ENCODE data around the gene KIF1C.
A peak's percentile ranks its signal among the peaks of the same experiment; 100 is the strongest.

The KIF1C gene

GRCh38 chr17:4969047-4969550 is 28.7 kb upstream of the KIF1C start:
- DNase-seq (ENCODE audit: low read depth) = peak; percentile 95

- DNase-seq (ENCODE audit: low read depth) = peak; percentile 47
Observed at GRCh38 chr17:4969551-4970173, 28.1 kb upstream of the KIF1C start.

- no peak for DNase-seq (ENCODE audit: low read depth)
Observed at GRCh38 chr17:4970273-4970672, 27.5 kb upstream of the KIF1C start.

- no peak for DNase-seq (ENCODE audit: low read depth)
Observed at GRCh38 chr17:4971826-4972225, 25.9 kb upstream of the KIF1C start.

DNA sequence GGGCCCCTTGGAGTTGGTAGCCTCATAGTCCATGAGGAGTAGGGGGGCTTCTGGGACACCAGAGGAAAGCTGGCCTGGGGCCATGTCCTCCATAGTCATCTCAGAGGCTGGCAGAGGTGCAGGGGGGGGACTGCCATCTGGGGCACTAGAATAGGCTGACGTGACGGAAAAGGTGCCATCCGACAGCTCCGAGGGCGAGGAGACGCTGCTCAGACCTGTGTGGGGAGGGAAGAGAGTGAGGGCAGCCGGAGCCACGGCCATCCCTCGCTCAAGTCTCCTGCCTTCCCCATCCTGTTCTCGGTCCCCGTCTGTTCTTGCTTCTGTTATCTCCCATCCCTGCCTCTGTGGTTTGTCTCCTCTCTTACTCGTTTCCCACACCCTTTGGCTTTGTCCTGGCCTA is 25.4 kb upstream of the KIF1C start:
- no peak for DNase-seq (ENCODE audit: low read depth)

GRCh38 chr17:4972752-4973151 is 25.0 kb upstream of the KIF1C start:
- no peak for DNase-seq (ENCODE audit: low read depth)

DNA sequence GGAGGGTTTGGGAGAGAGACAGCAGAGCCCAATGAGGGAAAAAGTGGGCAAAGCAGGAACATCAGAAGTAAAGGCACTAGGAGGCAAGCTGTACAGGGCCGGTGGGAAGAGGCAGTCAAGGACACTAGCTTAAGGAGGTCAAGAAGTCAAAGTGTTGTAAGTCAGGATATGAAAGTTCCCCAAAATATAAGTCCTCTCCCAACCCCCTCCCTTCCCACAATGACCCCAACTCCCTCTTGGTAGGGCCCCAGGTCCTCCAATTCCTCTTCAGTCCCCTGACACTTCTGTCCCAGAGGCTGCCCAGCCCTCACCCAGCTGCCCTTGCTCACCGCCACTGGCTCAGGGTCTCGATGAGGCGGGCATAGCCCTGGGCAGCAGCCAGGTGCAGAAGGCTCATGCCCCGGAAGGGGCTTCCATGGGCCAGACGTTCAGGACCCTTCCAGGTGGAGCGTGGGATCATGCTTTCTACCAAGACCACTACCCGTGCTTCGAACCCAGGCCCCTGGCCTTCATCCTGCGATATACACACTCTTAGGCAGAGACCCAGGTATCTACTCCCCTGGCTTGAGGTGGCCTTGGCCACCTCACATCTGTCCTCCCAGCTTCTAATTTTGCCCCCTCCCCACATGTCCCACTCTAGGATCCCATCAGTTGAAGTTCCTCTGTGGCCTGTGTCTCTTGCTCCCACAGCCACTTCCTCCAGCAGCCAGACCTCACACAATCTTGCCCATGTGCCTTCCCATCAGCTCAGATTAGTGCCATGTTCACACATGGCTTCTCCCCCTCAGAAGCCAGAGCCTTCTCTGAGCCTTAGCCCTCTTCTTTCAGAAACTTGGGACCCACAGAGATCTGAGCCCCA is 24.3 kb upstream of the KIF1C start:
- no peak for DNase-seq (ENCODE audit: low read depth)

- DNase-seq (ENCODE audit: low read depth) = no peak
Observed at GRCh38 chr17:4974115-4974670, 23.6 kb upstream of the KIF1C start.

DNA sequence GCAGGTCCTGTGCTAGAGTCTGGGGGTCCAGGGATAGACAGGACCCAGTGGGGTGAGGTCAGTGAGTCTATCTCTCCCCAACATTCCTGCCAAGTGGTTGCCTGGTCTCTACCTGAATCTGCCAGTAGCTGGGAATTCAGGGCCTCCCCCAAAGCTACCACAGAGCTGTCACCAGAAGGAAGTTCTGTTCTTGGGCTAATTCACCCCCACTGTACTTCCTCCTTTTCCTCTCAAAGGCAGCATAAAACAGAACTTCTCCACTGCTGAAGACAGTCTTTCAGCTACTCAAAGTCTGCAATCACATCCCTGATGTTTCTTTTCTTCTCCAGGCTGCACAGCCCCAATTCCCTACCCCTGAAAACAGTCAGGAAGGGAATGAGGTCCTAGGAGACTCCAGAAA is 19.0 kb upstream of the KIF1C start:
- DNase-seq (ENCODE audit: low read depth) = no peak

DNA sequence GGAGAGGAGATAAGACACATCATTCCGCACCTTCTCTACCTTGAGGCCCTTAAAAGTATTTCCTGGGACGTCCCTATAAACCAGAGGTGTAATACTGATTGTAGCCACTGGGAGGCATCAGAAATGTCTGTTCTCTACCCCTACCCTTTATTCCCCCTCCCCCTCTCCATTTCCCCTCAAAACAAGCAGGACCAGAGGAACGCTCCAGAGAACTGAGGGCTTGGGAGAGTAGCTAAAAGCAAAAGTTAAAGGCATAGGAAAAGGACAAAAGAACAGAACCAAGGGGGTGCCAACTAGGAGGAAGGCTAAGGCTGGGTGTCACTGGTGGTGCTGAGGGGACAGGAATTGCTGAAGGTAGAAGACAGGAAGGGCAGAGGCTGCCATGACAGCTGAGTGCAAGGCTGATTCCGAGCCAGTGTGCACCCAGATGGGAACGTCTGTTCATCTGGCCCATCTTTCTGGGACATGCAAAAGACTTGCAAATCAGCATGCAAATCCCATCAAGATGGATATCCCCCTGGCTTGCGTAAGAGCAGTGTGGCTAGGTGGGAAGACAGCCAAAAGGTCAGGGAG is 17.0 kb upstream of the KIF1C start:
- peak; percentile 65 for DNase-seq (ENCODE audit: low read depth)

- DNase-seq (ENCODE audit: low read depth) = no peak
Observed at GRCh38 chr17:4982305-4982704, 15.4 kb upstream of the KIF1C start.

DNA sequence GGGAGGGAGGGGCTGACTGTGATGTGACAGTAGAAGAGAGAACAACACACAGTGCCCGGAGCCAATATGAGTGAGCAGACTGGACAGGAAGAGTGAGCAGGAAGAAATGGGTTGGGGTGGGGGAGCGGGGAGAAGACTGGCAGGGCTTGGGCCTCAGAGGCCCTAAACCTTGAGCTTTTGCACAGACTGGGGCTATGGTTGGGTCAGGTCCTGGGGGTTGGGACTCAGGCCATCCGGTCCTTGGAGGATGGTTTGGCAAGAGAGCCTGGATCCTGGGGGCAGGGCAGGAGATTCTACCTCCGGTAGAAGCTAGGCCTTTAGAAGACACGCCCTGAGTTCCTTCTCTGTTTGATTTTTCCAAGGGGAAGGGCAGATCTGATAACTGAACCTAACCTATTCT is 11.3 kb upstream of the KIF1C start:
- DNase-seq (ENCODE audit: low read depth) = peak; percentile 48

- peak; percentile 79 for DNase-seq (ENCODE audit: low read depth)
Observed at GRCh38 chr17:4986951-4987766, 10.6 kb upstream of the KIF1C start, which contains the start of gene CAMTA2. TSS of gene CAMTA2 (minus strand) at chr17:4987675. CDS start at chr17:4986222, 1,453 bp downstream.

- DNase-seq (ENCODE audit: low read depth) = peak; percentile 35
Observed at GRCh38 chr17:4987767-4988567, 9.8 kb upstream of the KIF1C start.

DNA sequence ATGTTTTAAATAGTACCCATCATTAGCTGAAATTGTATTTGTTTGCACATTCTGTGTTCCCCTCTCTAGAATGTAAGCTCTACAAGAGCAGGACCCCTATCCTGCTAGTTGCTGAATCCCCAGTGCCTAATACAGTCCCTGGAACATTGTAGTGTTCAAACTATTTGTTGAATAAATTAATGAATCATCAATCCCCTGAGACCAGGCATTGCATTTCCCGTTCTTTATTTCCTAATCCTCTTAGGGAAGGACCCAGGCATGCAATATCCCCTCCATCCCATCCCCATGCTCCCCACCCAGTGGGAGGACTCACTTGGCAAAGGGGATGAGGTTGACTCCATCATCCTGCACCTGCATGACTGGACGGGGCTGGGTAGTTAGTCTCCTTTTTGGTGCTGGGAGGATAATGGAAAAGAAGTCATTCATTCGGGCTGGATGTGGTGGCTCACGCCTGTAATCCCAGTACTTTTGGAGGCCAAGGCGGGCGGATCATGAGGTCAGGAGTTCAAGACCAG is 3.6 kb upstream of the KIF1C start:
- no peak for DNase-seq (ENCODE audit: low read depth)

- peak; percentile 51 for DNase-seq (ENCODE audit: low read depth)
Observed at GRCh38 chr17:4998027-4998731, 429 bp downstream of the KIF1C start.

DNA sequence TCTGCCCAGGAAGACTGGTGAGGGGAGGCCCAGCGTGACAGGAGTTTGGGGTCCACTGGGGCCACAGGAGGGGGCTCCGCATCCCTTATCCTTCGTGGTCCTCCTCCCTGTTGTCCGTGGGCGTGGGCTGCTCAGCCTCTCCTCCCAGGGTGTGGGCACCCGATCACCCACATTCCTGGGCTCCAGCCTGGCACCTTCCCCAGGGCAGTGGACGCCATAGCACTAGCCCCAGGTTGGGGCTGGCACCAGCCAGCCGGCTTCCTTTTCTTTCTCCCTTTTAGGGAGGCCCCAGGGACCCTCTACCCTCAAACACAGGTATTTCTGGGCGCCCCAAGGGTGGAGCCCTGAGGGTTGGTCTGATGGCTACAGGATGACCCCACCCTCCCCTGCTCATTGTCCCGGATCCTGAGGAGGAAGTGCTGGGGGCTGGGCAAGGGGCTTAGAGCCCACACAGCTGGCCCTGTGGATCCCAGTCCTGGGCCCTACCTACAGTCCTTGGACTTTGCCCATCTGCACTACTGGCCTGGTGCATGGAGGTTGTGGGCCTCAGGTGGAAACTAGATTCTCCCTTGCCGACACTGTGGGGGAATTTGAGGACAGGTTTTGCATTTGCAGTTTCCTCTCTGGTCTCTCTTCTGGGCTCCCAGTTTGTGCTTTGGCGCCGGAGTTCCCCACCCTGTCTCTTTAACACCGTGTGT is 1.1 kb downstream of the KIF1C start:
- no peak for DNase-seq (ENCODE audit: low read depth)

GRCh38 chr17:4999430-5000093 is 1.8 kb downstream of the KIF1C start:
- DNase-seq (ENCODE audit: low read depth) = no peak

- DNase-seq (ENCODE audit: low read depth) = no peak
Observed at GRCh38 chr17:5000237-5000639, 2.5 kb downstream of the KIF1C start.
